ENCODE results near the gene TIMM50. TPM values are rescaled to one million over a fixed set of nuclear protein-coding genes. Genes with fewer than 3 reads are reported as not detected.

The TIMM50 gene
- polyA plus RNA-seq, 1 of the 3 experiments (the other 2 are of a cell fraction): 98.1 TPM

DNA sequence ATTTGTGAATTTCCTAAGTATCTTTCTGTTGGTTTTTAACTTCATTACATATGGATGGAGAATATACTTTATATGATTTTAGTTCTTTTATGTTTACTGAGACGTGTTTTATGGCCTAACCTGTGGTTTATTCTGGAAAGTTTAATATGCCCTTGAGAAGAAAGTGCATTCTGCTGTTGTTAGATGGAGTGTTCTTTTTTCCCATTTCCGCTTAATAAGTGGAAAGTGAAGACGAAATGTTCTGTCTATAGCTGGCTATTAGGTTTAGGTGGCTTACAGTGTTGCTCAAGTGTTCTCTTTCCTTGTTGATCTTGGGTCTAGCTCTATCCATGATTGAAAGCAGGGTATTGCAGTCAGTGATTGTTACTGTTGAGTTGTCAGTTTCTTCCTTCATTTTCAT is 17.2 kb upstream of the TIMM50 start:
- Histone ChIP-seq H3K27ac (ENCODE audit: low read depth in 2 of 2, low read length in 1 of 2) (no peak overlapping the region), H3K9me2 (no peaks in the 10 kb centered on the region), H3K4me3 (ENCODE audit: low read depth in 2 of 2, low read length in 1 of 2) (no peak overlapping the region), H3F3A (replicated peaks; ENCODE audit: insufficient read depth) (no peaks in the 10 kb centered on the region), H3K36me3 (replicated peaks in 1 of 2; ENCODE audit: control insufficient read depth in 1 of 2, insufficient read depth in 2 of 2, low read length in 1 of 2) (peaks cover 37 to 56% of the 10 kb centered on the region in 2 experiments), H4K20me1 (ENCODE audit: insufficient read depth) (no peaks in the 10 kb centered on the region), H3K9ac (no peak overlapping the region), H3K4me1 (ENCODE audit: control insufficient read depth in 1 of 2, insufficient read depth in 2 of 2, low read depth in 1 of 2, low read length in 1 of 2) (no peaks in the 10 kb centered on the region), H3K4me2 (no peak overlapping the region), H3K27me3 (ENCODE audit: insufficient read depth) (no peaks in the 10 kb centered on the region), H2AFZ (ENCODE audit: low read depth) (no peak overlapping the region), H3K9me3 (no peaks in the 10 kb centered on the region), H3K79me2 (ENCODE audit: insufficient read depth) (peaks cover 10% of the 10 kb centered on the region; the same call in 1 of the 2 replicates)
- TF ChIP-seq POLR2AphosphoS5 (IDR thresholded peaks at IDR 0.05; ENCODE audit: low read depth, low read length): no peak
- TF ChIP-seq, protein P1, sequence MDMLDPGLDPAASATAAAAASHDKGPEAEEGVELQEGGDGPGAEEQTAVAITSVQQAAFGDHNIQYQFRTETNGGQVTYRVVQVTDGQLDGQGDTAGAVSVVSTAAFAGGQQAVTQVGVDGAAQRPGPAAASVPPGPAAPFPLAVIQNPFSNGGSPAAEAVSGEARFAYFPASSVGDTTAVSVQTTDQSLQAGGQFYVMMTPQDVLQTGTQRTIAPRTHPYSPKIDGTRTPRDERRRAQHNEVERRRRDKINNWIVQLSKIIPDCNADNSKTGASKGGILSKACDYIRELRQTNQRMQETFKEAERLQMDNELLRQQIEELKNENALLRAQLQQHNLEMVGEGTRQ (IDR thresholded peaks at IDR 0.05; ENCODE audit: borderline replicate concordance, low read depth, low read length): no peak
- TF ChIP-seq MEF2A (IDR thresholded peaks at IDR 0.05; ENCODE audit: borderline replicate concordance, low read depth): no peak
- no peak for TF ChIP-seq RXRA (IDR thresholded peaks at IDR 0.05; ENCODE audit: borderline replicate concordance, low read depth)
- TF ChIP-seq RFX5 (IDR thresholded peaks at IDR 0.05; ENCODE audit: low read length): no peak
- TF ChIP-seq, protein P2, sequence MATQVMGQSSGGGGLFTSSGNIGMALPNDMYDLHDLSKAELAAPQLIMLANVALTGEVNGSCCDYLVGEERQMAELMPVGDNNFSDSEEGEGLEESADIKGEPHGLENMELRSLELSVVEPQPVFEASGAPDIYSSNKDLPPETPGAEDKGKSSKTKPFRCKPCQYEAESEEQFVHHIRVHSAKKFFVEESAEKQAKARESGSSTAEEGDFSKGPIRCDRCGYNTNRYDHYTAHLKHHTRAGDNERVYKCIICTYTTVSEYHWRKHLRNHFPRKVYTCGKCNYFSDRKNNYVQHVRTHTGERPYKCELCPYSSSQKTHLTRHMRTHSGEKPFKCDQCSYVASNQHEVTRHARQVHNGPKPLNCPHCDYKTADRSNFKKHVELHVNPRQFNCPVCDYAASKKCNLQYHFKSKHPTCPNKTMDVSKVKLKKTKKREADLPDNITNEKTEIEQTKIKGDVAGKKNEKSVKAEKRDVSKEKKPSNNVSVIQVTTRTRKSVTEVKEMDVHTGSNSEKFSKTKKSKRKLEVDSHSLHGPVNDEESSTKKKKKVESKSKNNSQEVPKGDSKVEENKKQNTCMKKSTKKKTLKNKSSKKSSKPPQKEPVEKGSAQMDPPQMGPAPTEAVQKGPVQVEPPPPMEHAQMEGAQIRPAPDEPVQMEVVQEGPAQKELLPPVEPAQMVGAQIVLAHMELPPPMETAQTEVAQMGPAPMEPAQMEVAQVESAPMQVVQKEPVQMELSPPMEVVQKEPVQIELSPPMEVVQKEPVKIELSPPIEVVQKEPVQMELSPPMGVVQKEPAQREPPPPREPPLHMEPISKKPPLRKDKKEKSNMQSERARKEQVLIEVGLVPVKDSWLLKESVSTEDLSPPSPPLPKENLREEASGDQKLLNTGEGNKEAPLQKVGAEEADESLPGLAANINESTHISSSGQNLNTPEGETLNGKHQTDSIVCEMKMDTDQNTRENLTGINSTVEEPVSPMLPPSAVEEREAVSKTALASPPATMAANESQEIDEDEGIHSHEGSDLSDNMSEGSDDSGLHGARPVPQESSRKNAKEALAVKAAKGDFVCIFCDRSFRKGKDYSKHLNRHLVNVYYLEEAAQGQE (IDR thresholded peaks at IDR 0.05; ENCODE audit: low read depth, low read length): no peak
- TF ChIP-seq, protein P3, sequence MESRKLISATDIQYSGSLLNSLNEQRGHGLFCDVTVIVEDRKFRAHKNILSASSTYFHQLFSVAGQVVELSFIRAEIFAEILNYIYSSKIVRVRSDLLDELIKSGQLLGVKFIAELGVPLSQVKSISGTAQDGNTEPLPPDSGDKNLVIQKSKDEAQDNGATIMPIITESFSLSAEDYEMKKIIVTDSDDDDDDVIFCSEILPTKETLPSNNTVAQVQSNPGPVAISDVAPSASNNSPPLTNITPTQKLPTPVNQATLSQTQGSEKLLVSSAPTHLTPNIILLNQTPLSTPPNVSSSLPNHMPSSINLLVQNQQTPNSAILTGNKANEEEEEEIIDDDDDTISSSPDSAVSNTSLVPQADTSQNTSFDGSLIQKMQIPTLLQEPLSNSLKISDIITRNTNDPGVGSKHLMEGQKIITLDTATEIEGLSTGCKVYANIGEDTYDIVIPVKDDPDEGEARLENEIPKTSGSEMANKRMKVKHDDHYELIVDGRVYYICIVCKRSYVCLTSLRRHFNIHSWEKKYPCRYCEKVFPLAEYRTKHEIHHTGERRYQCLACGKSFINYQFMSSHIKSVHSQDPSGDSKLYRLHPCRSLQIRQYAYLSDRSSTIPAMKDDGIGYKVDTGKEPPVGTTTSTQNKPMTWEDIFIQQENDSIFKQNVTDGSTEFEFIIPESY (IDR thresholded peaks at IDR 0.05; ENCODE audit: borderline replicate concordance, low read depth): no peak
- no peak for TF ChIP-seq NRF1 (IDR thresholded peaks at IDR 0.05; ENCODE audit: low read depth, low read length)
- TF ChIP-seq, protein P4, sequence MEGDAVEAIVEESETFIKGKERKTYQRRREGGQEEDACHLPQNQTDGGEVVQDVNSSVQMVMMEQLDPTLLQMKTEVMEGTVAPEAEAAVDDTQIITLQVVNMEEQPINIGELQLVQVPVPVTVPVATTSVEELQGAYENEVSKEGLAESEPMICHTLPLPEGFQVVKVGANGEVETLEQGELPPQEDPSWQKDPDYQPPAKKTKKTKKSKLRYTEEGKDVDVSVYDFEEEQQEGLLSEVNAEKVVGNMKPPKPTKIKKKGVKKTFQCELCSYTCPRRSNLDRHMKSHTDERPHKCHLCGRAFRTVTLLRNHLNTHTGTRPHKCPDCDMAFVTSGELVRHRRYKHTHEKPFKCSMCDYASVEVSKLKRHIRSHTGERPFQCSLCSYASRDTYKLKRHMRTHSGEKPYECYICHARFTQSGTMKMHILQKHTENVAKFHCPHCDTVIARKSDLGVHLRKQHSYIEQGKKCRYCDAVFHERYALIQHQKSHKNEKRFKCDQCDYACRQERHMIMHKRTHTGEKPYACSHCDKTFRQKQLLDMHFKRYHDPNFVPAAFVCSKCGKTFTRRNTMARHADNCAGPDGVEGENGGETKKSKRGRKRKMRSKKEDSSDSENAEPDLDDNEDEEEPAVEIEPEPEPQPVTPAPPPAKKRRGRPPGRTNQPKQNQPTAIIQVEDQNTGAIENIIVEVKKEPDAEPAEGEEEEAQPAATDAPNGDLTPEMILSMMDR (IDR thresholded peaks at IDR 0.05): no peak
- TF ChIP-seq NFIC (IDR thresholded peaks at IDR 0.05; ENCODE audit: borderline replicate concordance): no peak
- TF ChIP-seq, protein P5, sequence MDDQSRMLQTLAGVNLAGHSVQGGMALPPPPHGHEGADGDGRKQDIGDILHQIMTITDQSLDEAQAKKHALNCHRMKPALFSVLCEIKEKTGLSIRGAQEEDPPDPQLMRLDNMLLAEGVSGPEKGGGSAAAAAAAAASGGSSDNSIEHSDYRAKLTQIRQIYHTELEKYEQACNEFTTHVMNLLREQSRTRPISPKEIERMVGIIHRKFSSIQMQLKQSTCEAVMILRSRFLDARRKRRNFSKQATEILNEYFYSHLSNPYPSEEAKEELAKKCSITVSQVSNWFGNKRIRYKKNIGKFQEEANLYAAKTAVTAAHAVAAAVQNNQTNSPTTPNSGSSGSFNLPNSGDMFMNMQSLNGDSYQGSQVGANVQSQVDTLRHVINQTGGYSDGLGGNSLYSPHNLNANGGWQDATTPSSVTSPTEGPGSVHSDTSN (IDR thresholded peaks at IDR 0.05): no peak
- no peak for TF ChIP-seq TAF1 (IDR thresholded peaks at IDR 0.05; ENCODE audit: borderline replicate concordance, low read depth, low read length)
- no peak for TF ChIP-seq CHD2 (IDR thresholded peaks at IDR 0.05; ENCODE audit: low read length, partially characterized antibody)
- no peak for TF ChIP-seq JUND (IDR thresholded peaks at IDR 0.05)
- TF ChIP-seq GABPA (IDR thresholded peaks at IDR 0.05; ENCODE audit: low read depth): no peak
- TF ChIP-seq, protein P6, sequence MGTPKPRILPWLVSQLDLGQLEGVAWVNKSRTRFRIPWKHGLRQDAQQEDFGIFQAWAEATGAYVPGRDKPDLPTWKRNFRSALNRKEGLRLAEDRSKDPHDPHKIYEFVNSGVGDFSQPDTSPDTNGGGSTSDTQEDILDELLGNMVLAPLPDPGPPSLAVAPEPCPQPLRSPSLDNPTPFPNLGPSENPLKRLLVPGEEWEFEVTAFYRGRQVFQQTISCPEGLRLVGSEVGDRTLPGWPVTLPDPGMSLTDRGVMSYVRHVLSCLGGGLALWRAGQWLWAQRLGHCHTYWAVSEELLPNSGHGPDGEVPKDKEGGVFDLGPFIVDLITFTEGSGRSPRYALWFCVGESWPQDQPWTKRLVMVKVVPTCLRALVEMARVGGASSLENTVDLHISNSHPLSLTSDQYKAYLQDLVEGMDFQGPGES (IDR thresholded peaks at IDR 0.05; ENCODE audit: low read depth, low read length): no peak
- TF ChIP-seq GATA2 (CRISPR knock-in tag; IDR thresholded peaks at IDR 0.05): no peak
- TF ChIP-seq ELF1 (IDR thresholded peaks at IDR 0.05): no peak
- no peak for TF ChIP-seq FOXM1 (IDR thresholded peaks at IDR 0.05; ENCODE audit: low read depth)
- no peak for TF ChIP-seq TEAD4 (IDR thresholded peaks at IDR 0.05; ENCODE audit: borderline replicate concordance, insufficient read depth)
- WGBS (ENCODE audit: low lambda C conversion rate): 80% methylated on average over 3 of the region's 3 CpGs
- CTCF ChIA-PET: interaction anchor here (1.1 to 3.2 kb wide), 3 partner anchors 10 to 88 kb away, joined by 3 to 17 read pairs (median 3); partner anchors contain the start of gene EID2B
- no peak for DNase-seq
- POLR2A ChIA-PET: no interaction called here
